ENCODE measurements around the gene CDH26. TPM values are rescaled to one million over a fixed set of nuclear protein-coding genes. Genes with fewer than 3 reads are reported as not detected.
A peak's percentile ranks its signal among the peaks of the same experiment; 100 is the strongest.

CDH26 gene
- polyA plus RNA-seq, 2 donors: 2.6 to 3.8 TPM

- WGBS, 2 donors: 25 to 30% methylated on average over 47 to 65 of the region's 65 CpGs
- no peaks in the 10 kb centered on the region for H3K27me3 ChIP-seq (ENCODE audit: control insufficient read depth in 1 of 2, insufficient read depth in 2 of 2, low read length in 2 of 2)
- H3K9me3 ChIP-seq (ENCODE audit: control insufficient read depth in 2 of 2, insufficient read depth in 1 of 2, low read depth in 1 of 2, low read length in 1 of 2): no peaks in the 10 kb centered on the region
- H3K27ac ChIP-seq (ENCODE audit: low read depth in 2 of 2, low read length in 1 of 2): peak within 1 kb of the TSS; percentile 54 to 73
- peak within 1 kb of the TSS; percentile 50 to 80 for H3K4me3 ChIP-seq (ENCODE audit: low read depth in 1 of 2, low read length in 2 of 2)
- peaks cover 0 to 4% of the 10 kb centered on the region in 2 donors for H3K4me1 ChIP-seq (ENCODE audit: control insufficient read depth in 2 of 2, insufficient read depth in 2 of 2, low read length in 1 of 2)
- no peaks in the 10 kb centered on the region for H3K36me3 ChIP-seq (ENCODE audit: control insufficient read depth in 2 of 2, insufficient read depth in 2 of 2, low read length in 1 of 2)
Observed at GRCh38 chr20:59933296-59933848, 24.9 kb upstream of the CDH26 start, which contains the start of gene SYCP2. Gene SYCP2 (minus strand): TSS chr20:59933637. CDS start chr20:59922413, 11,224 bp downstream.

- 5 to 7% methylated on average over 52 to 59 of the region's 59 CpGs for WGBS, 2 donors
- Histone ChIP-seq H3K36me3 (ENCODE audit: control insufficient read depth in 2 of 2, insufficient read depth in 2 of 2, low read length in 1 of 2) (no peaks in the 10 kb centered on the region), H3K4me3 (ENCODE audit: low read depth in 1 of 2, low read length in 2 of 2) (peak overlapping the region; percentile 50 to 80), H3K27me3 (ENCODE audit: control insufficient read depth in 1 of 2, insufficient read depth in 2 of 2, low read length in 2 of 2) (no peaks in the 10 kb centered on the region), H3K9me3 (ENCODE audit: control insufficient read depth in 2 of 2, insufficient read depth in 1 of 2, low read depth in 1 of 2, low read length in 1 of 2) (peaks cover 0 to under 1% of the 10 kb centered on the region in 2 donors), H3K4me1 (ENCODE audit: control insufficient read depth in 2 of 2, insufficient read depth in 2 of 2, low read length in 1 of 2) (peaks cover 4 to 8% of the 10 kb centered on the region in 2 donors), H3K27ac (ENCODE audit: low read depth in 2 of 2, low read length in 1 of 2) (peak overlapping the region; percentile 54 to 73)
Observed at GRCh38 chr20:59933849-59934585, 24.2 kb upstream of the CDH26 start.

GRCh38 chr20:59935457-59936185 lies 22.6 kb upstream of the CDH26 start:
- 88 to 90% methylated on average over 8 of the region's 8 CpGs for WGBS, 2 donors
- no peak overlapping the region for H3K4me3 ChIP-seq (ENCODE audit: low read depth in 1 of 2, low read length in 2 of 2)
- H3K4me1 ChIP-seq (ENCODE audit: control insufficient read depth in 2 of 2, insufficient read depth in 2 of 2, low read length in 1 of 2): peaks cover 9 to 13% of the 10 kb centered on the region in 2 donors

GRCh38 chr20:59936409-59936808 lies 21.8 kb upstream of the CDH26 start:
- Histone ChIP-seq H3K27ac (ENCODE audit: low read depth in 2 of 2, low read length in 1 of 2) (no peak overlapping the region), H3K9me3 (ENCODE audit: control insufficient read depth in 2 of 2, insufficient read depth in 1 of 2, low read depth in 1 of 2, low read length in 1 of 2) (peaks cover 0 to 3% of the 10 kb centered on the region in 2 donors), H3K27me3 (ENCODE audit: control insufficient read depth in 1 of 2, insufficient read depth in 2 of 2, low read length in 2 of 2) (no peaks in the 10 kb centered on the region), H3K36me3 (ENCODE audit: control insufficient read depth in 2 of 2, insufficient read depth in 2 of 2, low read length in 1 of 2) (no peaks in the 10 kb centered on the region), H3K4me1 (ENCODE audit: control insufficient read depth in 2 of 2, insufficient read depth in 2 of 2, low read length in 1 of 2) (peaks cover 9 to 13% of the 10 kb centered on the region in 2 donors), H3K4me3 (ENCODE audit: low read depth in 1 of 2, low read length in 2 of 2) (no peak overlapping the region)
- WGBS, 2 donors: 59 to 77% methylated on average over 4 of the region's 4 CpGs

More at GRCh38 chr20:59935457-59936185, 22.6 kb upstream of the CDH26 start:
- Histone ChIP-seq H3K9me3 (ENCODE audit: control insufficient read depth in 2 of 2, insufficient read depth in 1 of 2, low read depth in 1 of 2, low read length in 1 of 2) (peaks cover 0 to 3% of the 10 kb centered on the region in 2 donors), H3K27ac (ENCODE audit: low read depth in 2 of 2, low read length in 1 of 2) (no peak overlapping the region), H3K27me3 (ENCODE audit: control insufficient read depth in 1 of 2, insufficient read depth in 2 of 2, low read length in 2 of 2) (no peaks in the 10 kb centered on the region), H3K36me3 (ENCODE audit: control insufficient read depth in 2 of 2, insufficient read depth in 2 of 2, low read length in 1 of 2) (no peaks in the 10 kb centered on the region)

- Histone ChIP-seq H3K36me3 (ENCODE audit: control insufficient read depth in 2 of 2, insufficient read depth in 2 of 2, low read length in 1 of 2) (no peaks in the 10 kb centered on the region), H3K27me3 (ENCODE audit: control insufficient read depth in 1 of 2, insufficient read depth in 2 of 2, low read length in 2 of 2) (no peaks in the 10 kb centered on the region), H3K4me1 (ENCODE audit: control insufficient read depth in 2 of 2, insufficient read depth in 2 of 2, low read length in 1 of 2) (peaks cover 9 to 13% of the 10 kb centered on the region in 2 donors), H3K9me3 (ENCODE audit: control insufficient read depth in 2 of 2, insufficient read depth in 1 of 2, low read depth in 1 of 2, low read length in 1 of 2) (peaks cover 0 to 3% of the 10 kb centered on the region in 2 donors), H3K27ac (ENCODE audit: low read depth in 2 of 2, low read length in 1 of 2) (no peak overlapping the region), H3K4me3 (ENCODE audit: low read depth in 1 of 2, low read length in 2 of 2) (no peak overlapping the region)
- 63% methylated on average over 3 of the region's 3 CpGs for WGBS, 2 donors
Observed at GRCh38 chr20:59937150-59937549, 21.1 kb upstream of the CDH26 start.

GRCh38 chr20:59938221-59938620 lies 20.0 kb upstream of the CDH26 start:
- Histone ChIP-seq H3K36me3 (ENCODE audit: control insufficient read depth in 2 of 2, insufficient read depth in 2 of 2, low read length in 1 of 2) (no peaks in the 10 kb centered on the region), H3K9me3 (ENCODE audit: control insufficient read depth in 2 of 2, insufficient read depth in 1 of 2, low read depth in 1 of 2, low read length in 1 of 2) (peaks cover 0 to 3% of the 10 kb centered on the region in 2 donors), H3K27me3 (ENCODE audit: control insufficient read depth in 1 of 2, insufficient read depth in 2 of 2, low read length in 2 of 2) (no peaks in the 10 kb centered on the region), H3K4me3 (ENCODE audit: low read depth in 1 of 2, low read length in 2 of 2) (peak overlapping the region in 1 of 2 donors; percentile 87), H3K4me1 (ENCODE audit: control insufficient read depth in 2 of 2, insufficient read depth in 2 of 2, low read length in 1 of 2) (peaks cover 9 to 12% of the 10 kb centered on the region in 2 donors), H3K27ac (ENCODE audit: low read depth in 2 of 2, low read length in 1 of 2) (no peak overlapping the region)
- WGBS, 2 donors: 55% methylated on average over 4 of the region's 4 CpGs

GRCh38 chr20:59938696-59939051 lies 19.5 kb upstream of the CDH26 start:
- 74 to 75% methylated on average over 7 of the region's 7 CpGs for WGBS, 2 donors
- peak overlapping the region; percentile 81 to 87 for H3K4me3 ChIP-seq (ENCODE audit: low read depth in 1 of 2, low read length in 2 of 2)
- peaks cover 9% of the 10 kb centered on the region in 2 donors for H3K4me1 ChIP-seq (ENCODE audit: control insufficient read depth in 2 of 2, insufficient read depth in 2 of 2, low read length in 1 of 2)
- H3K27ac ChIP-seq (ENCODE audit: low read depth in 2 of 2, low read length in 1 of 2): no peak overlapping the region
- H3K27me3 ChIP-seq (ENCODE audit: control insufficient read depth in 1 of 2, insufficient read depth in 2 of 2, low read length in 2 of 2): no peaks in the 10 kb centered on the region
- H3K9me3 ChIP-seq (ENCODE audit: control insufficient read depth in 2 of 2, insufficient read depth in 1 of 2, low read depth in 1 of 2, low read length in 1 of 2): peaks cover 0 to 3% of the 10 kb centered on the region in 2 donors
- H3K36me3 ChIP-seq (ENCODE audit: control insufficient read depth in 2 of 2, insufficient read depth in 2 of 2, low read length in 1 of 2): no peaks in the 10 kb centered on the region

- WGBS, 2 donors: 44 to 47% methylated on average over 93 to 104 of the region's 104 CpGs
- Histone ChIP-seq H3K4me3 (ENCODE audit: low read depth in 1 of 2, low read length in 2 of 2) (peak overlapping the region; percentile 81 to 87), H3K4me1 (ENCODE audit: control insufficient read depth in 2 of 2, insufficient read depth in 2 of 2, low read length in 1 of 2) (peaks cover 9% of the 10 kb centered on the region in 2 donors), H3K36me3 (ENCODE audit: control insufficient read depth in 2 of 2, insufficient read depth in 2 of 2, low read length in 1 of 2) (peaks cover 0 to 4% of the 10 kb centered on the region in 2 donors), H3K9me3 (ENCODE audit: control insufficient read depth in 2 of 2, insufficient read depth in 1 of 2, low read depth in 1 of 2, low read length in 1 of 2) (peaks cover 0 to 3% of the 10 kb centered on the region in 2 donors), H3K27ac (ENCODE audit: low read depth in 2 of 2, low read length in 1 of 2) (peak overlapping the region; percentile 99), H3K27me3 (ENCODE audit: control insufficient read depth in 1 of 2, insufficient read depth in 2 of 2, low read length in 2 of 2) (no peaks in the 10 kb centered on the region)
Observed at GRCh38 chr20:59939052-59939878, 19.0 kb upstream of the CDH26 start.

GRCh38 chr20:59939879-59940128 lies 18.4 kb upstream of the CDH26 start:
- 0 to 2% methylated on average over 15 to 24 of the region's 24 CpGs for WGBS, 2 donors
- H3K4me1 ChIP-seq (ENCODE audit: control insufficient read depth in 2 of 2, insufficient read depth in 2 of 2, low read length in 1 of 2): peaks cover 9% of the 10 kb centered on the region in 2 donors

More at GRCh38 chr20:59939879-59940128, 18.4 kb upstream of the CDH26 start:
- H3K4me3 ChIP-seq (ENCODE audit: low read depth in 1 of 2, low read length in 2 of 2): peak overlapping the region; percentile 81 to 87
- peaks cover 0 to 8% of the 10 kb centered on the region in 2 donors for H3K36me3 ChIP-seq (ENCODE audit: control insufficient read depth in 2 of 2, insufficient read depth in 2 of 2, low read length in 1 of 2)
- H3K27ac ChIP-seq (ENCODE audit: low read depth in 2 of 2, low read length in 1 of 2): peak overlapping the region; percentile 99
- H3K27me3 ChIP-seq (ENCODE audit: control insufficient read depth in 1 of 2, insufficient read depth in 2 of 2, low read length in 2 of 2): no peaks in the 10 kb centered on the region
- H3K9me3 ChIP-seq (ENCODE audit: control insufficient read depth in 2 of 2, insufficient read depth in 1 of 2, low read depth in 1 of 2, low read length in 1 of 2): peaks cover 0 to 3% of the 10 kb centered on the region in 2 donors

All from esophagus (tissue), 2 donors.